HG03457 (cell line): ENCODE results near the gene DNASE1L1.

ENCODE experiments used
- ATAC-seq: cut with Tn5 transposase; IDR thresholded peaks from one replicate; pipeline ENCODE4 v1.9.1; 2021; ENCODE audit warnings: moderate number of reproducible peaks; ENCODE audit not compliant: unreplicated experiment

The DNASE1L1 gene

DNA sequence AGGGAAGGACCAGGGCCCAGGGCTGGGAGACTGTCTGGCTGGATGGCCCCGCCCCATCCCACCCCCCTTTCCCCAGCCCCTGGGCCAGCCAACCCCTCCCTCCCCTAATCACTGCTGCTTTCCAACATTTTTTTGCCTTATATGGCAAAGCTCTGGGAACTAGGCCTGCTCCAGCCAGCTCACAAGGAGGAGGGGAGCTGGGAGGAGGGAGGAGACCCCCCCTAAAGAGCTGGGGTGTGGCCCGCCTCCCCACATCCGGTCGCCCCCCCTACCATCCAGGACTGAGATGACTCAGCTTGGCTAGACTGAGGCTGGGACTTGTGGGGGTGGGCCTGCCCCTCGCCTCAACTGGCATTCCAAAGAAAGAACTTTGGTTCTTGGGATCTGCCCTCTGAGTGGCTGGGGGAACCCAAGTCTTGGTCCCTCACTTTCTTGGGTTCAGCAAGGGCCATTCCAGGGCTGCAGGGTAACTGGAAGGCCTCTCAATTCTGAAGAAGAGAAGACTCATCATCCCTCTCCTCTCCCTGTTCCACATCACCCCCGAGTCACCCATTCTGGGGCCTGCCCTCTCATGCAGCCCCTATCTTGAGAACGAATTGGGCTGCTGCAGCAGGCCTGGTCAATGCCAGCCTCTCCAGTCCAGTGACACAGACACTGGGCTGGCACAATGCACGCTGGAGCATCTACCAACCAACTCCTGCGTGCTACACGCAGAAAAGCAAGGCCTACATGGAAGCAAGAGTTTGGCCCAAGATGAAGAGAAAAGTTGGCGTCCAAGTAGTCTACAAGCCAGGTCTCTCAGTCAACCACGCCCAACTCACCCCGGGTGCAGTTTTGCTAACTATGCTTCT is 39.4 kb downstream of the DNASE1L1 start:
- ATAC-seq: no peak

DNA sequence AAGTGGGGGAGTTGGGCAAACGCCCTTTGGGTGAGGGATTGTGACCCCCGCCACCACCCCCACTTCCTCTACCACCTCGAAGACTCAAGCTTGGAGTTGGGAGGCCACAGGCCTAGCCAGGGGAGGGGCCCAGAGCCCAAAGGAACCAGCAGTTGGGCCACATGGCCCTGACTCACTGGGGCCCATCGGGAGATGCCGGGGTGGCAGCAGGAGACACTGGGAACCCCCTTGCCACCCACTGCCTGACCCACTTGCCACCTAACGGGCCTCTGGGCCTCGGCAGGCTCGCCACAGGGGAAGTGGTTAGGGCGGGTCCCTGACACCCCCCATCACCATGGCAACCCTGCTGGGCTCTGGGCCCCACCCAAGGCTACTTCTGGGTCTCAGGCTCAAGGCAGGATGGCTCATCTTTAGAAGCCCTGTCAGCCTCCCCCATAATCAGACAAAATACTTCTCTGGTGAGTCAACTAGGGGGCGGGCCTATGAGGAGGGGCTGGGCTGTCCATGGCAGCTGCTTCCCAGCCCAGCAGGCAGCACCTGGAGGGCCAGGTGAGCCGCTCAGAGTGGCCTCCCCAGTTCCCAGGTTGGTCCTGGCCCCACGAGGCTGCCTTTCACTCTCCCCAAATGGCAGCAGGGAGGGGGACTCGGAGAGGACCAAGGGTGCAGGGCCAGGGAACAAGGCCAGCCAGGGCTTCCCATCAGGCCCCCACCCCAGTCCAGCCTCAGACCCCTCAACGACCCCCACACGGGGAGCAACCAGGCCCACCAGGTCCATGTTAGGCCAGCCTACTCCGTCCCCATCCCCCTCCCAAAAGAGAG is 40.2 kb downstream of the DNASE1L1 start:
- no peak for ATAC-seq

DNA sequence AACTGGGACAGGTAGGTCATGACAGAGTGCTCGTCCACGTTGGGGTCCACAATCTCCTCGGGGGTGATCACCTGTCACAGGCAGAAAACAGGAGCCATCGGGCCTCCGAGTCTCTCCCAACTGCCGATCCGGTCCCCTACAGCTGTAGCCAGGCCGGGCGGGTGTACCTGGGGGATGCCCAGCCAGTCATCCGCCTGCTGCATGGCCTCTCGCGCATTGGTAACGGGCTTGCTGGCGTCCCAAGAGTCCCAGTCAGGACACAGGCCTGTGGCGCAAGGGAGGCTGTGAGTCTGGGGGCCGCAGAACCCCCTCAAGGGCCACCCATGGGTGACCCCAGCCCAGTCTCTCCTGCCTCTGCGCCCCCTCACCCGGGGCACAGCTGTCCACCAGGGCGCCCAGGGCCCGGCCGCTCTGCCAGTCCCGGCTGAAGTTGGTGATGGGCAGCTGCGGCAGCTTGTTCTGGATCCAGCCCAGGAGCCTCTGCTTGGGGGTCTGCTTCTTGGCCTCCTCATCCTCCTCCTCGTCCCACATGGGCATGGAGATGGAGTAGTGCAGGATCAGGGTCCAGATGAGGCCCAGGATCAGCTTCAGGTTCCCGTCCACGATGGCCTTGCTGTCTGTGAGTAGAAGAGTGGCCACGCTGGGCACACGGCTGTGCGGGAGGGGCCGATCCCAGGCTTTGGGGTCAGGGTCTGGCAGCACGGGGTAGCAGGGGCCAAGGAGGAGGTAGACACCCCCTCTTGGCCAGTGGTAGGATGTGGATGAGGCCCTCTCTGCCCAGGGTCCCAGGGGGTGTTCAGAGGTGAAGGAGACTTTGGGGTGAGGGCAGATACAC is 41.4 kb downstream of the DNASE1L1 start:
- ATAC-seq: no peak

DNA sequence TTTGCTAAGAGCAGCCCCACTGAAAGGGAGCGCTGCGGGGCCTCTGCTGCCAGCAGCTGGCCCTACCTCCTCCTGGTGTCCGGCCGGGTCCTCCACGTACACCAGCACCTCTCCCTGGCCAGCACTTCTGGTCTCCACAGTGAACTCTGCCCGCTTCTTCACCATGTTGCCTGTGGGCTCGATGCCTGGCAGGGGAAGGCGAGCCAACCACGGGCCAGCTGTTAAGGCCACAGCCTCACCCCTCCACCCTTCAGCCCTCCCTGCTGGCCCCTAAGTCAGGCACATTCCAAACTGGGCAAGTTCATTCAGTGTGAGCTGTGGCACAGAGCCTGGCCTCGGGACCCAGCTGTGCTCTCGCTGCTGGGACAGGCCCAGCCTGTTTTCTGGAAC is 42.4 kb downstream of the DNASE1L1 start:
- no peak for ATAC-seq

DNA sequence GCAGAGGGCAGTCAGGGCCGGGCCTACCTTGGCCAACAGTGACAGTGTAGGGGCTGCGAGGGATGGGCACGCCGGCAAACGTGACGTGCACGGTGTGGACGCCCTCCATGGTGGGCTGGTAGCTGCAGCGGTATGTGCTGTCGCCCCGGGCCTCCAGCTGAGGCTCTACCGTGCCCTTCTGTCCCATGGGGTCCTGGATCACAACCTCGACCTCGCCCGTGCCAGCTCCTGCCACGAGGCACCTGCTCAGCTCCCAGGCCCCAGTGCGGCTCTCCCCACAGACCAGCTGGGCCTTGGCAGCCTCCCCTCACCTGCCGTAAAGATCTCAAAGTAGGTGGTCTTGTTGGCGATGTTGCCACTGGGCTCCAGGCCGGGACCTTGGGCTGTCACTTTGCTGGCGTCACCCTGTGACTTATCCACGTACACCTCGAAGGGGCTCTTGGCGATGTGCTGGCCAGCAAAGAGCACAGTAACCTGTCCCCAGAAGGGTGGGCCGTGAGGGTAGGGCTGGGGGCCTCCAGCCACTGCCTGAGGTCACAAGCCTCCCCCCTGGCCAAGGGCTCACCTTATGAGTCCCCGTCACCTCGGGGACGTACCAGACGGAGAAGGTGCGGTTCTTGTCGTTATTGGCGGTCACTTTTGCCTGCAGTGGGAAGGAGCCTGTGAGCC is 42.9 kb downstream of the DNASE1L1 start:
- no peak for ATAC-seq

DNA sequence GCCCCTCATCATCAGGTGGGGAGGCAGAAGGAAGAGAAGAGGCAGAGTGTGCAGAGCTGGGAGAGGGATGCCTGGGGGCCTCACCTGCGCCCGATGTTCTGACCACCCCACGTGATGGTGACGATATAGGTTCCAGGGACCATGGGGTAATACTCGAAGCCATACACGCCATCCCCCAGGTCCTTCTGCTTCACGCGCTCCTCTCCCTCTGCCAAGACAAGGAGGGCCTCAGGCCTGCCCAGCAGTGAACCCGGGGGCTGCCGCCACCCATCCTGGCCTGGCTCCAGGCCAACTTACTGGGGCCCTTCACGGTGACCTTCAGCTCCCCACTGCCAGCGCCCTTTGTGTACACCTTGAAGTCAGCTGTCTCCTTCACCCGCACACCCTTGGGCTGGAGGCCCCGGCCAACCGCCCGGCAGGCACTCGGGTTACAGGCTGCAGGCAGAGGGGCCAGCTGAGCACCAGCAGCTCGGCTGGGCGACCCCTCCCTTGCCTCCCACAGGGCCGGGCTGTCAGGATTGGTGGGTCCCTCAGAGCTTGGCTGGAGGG is 43.9 kb downstream of the DNASE1L1 start:
- ATAC-seq: no peak

DNA sequence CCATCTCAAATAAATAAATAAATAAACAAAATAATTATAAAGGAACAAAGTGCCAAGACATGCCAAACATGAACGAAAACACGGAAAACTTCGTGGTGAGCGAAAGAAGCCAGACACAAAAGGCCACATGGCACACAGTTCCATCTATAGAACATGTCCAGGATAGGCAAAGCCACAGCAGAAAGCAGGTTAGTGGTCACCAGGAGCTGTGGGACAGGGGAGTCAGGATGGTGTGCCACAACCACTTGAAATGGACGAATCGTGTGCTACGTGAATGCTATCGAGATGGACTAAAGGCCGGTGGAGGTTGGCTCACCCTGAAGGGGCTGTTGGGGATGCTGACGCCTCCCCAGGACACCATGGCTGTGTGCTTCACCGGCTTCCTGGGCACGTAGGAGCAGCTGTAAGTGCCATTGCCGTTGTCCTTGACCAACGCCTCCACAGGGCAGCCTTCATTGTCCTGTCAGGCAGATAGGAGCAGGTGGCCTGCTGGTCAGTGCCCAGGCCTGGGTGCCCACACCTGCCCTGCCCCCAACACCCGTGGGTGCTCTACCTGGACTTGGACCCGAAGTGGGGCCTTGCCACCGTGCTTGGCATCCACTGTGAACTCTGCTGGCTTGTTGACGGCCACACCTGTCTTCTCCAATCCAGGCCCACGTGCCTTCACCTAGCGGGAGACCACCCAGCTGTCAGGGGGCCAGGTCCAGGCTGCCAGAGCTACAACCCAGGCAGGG is 45.2 kb downstream of the DNASE1L1 start:
- no peak for ATAC-seq

DNA sequence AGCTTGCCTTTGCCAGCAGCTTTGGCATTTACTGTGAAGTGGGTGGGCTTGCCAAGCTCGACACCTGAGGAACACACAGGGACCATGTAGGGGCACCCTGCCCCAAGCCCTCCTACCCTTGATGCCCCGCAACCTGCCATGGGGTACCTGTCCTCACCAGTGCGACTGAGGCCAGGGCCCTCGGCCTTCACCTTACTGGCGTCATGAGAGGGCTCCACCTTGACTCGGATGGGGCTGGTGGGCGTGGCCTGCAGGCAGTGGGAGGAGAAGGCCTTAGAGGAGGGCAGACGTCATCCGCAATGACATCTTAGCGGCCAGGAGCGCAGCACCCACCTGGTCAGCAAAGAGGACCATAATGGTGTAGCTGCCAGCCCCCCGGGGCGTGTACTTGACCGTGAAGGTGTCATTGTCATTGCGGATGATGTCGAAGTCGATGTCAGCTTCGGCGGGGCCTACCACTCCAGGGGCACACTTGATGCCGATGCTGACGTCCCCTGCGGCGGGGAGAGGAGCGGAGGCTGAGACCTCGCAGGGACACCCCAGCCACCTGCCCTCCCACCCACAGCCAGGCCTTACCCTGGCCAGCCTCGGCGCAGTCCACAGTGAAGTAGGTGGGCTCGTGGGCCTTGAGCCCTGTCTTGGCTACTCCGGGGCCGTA is 46.8 kb downstream of the DNASE1L1 start:
- no peak for ATAC-seq

DNA sequence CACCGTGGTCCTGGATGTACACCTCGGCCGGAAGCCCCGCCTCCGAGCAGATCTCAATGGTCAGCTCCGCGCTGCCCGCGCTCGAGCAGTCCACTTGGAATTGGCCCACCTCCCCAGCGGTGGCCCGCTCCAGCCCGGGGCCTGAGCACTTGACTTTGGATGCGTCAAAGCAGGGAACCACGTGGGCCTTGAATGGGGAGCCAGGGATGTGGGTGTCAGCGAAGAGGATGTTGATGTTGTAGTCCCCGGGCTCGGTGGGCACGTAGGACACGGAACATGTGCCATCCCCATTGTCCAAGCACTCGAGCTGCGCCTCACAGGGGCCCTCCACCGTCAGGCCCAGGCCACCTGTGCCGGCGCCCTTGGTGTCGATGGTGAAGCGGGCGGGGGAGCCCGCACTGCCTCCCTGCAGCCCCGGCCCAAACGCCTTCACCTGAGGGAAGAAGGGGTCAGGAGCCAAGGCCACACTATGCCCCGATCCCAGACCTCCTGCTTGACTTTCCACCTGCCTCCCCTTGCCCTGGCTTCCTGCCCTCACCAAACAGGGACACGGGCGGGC is 48.8 kb downstream of the DNASE1L1 start:
- no peak for ATAC-seq

DNA sequence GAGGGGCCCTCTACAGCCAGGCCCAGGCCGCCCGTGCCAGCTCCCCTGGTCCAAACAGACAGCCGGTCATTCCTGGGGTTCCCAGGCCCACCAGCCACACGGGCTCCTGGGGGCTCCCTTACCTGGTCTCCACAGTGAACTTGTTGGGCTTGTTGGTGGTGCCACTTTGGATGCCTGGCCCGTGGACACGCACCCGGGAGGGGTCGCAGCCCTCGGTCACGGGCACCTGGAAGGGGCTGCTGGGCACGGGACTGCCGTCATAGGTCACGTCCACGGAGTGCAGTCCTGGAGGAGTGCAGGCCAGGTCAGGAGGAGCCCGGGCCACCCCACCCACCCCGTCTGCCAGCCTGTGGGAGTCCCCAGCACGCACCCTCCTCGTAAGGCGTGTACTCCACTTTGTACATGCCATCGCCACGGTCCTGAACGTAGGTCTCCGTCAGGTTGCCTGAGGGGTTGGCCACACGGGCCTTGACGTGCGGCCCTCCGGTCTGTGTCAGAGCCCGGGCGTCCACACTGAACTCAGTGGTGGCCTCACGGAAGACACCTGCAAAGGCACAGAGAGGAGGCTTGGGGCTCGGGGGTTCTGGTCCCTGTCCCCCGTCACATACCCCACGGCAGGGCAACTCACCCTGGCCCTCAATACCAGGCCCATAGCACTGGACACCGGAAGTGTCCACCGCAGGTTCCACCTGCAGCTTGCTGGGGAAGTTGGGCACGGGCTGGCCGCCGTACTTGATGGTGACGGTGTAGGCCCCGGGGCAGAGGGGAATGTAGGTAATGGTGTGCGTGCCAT is 49.5 kb downstream of the DNASE1L1 start:
- no peak for ATAC-seq

DNA sequence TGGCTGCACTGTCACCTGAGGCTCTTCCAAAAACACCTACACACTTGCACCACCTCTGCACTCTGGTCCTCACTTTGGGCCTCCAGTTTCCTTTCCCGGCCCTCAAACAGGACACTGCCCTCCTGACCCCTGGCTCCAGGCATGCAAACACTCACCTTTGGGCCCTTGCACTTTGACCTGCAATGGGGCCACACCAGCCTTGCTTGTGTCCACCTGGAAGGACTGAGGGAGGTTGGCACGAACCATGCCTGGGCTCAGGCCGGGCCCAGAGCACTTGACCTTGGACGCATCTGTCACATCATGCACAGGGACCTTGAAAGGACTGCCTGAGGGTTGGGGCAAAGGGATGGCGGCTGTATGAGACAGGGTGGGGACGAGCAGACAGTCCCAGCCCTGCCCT is 50.2 kb downstream of the DNASE1L1 start:
- ATAC-seq: no peak

DNA sequence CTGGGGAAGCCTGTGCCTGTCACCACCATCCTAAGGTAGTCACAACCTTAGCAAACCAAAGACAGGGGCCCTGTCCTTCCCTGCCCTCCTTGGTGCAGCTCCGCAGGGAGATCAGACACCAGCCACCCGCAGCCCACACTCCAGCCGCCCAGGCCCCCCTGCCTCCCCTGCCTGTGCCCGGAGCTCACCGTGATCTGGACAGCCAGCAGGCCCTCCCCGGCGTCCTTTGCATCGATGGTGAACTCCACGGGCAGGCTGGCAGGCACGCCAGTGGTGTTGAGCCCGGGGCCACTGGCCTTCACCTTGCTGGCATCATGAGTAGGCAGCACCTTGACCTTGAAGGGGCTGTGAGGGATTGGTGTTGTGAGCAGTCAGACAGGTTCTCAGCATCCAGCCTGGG is 51.0 kb downstream of the DNASE1L1 start:
- ATAC-seq: no peak

DNA sequence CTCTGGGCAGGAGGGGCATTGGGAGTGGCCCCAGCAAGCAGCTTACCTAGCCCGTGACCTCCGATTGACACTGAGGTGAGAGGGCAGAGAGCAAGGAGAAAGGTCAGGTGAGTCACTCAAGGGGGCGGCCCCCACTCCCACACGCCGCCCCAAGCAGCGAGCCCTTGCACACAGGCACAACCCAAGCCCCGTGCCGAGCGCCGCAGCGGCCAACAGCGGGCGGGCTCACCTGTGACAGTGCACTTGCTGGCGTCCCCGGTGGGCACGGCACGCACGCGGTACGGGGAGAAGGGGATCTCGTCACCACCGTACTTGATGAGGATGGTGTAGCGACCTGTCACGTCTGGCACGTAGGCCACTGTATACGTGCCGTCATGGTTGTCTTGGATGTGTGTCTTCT is 51.8 kb downstream of the DNASE1L1 start:
- ATAC-seq: no peak

DNA sequence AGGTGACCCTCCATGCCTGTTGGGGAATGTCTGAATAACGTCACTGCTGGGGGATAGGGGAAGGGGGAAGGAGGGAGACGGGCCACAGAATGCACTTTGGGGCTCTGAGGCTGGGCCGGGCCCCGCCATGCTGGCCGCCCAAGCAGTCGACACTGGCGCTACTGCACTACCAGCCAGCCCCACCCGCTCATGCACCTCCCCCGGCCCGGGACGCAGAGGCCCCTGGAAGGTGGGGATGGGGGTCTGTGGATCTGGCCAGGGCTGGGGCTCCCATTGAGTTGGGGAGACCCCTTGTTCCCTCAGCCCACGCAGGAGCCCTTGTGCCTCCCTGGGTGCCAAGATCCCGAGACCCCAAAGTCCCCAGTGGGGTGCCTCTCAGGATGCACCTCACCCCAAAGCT is 52.5 kb downstream of the DNASE1L1 start:
- no peak for ATAC-seq

DNA sequence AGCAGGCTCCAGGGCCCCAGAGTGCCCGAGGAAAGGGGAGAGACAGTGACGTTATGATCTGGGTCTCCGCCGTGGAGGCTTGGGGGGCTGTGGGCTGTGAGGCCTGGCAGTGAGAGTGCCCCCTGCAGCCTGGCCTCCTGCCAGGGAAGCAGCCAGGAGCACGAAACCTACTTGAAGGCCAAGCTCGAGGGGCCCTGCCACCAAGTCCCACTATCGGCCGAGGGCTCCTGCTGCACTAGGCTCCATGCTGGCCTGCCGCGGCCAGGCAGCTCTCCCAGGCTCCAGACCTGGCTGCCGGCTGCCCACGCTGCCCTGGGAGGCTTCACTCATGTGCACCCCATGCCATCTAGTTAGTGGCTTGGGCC is 53.3 kb downstream of the DNASE1L1 start:
- no peak for ATAC-seq

DNA sequence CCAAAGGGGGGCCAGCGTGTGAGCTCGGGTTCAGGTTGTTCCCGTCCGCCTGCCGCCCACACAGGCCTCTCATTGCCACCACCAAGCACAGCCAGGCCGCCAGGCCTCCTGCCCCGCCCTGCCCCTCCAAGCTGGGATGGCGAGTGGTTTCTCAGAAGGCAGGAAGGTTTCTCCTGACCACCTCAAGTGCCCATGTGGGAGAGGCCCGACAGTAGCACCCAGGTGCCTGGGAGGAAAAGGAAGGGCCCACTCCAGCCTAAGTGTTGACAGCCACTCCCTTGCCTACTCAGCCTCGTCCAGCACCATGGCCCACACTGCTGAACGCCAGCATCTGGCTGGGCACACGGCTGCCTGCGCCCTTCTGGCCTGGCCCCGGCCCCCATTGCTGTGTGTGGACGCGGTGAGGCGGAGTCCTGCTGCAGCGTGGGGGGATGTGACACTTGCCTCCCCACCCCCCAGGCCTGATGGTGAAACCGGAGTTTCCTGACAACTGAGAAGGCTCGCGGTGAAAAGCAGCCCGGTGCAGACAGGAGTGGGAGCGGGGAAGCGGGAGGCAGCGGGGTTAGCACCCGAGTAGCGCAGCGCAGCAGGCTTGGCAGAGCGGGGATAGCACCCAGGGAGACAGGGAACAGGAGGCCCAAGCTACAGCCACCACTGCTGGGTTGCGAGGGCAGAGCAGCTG is 53.8 kb downstream of the DNASE1L1 start:
- ATAC-seq: no peak

DNA sequence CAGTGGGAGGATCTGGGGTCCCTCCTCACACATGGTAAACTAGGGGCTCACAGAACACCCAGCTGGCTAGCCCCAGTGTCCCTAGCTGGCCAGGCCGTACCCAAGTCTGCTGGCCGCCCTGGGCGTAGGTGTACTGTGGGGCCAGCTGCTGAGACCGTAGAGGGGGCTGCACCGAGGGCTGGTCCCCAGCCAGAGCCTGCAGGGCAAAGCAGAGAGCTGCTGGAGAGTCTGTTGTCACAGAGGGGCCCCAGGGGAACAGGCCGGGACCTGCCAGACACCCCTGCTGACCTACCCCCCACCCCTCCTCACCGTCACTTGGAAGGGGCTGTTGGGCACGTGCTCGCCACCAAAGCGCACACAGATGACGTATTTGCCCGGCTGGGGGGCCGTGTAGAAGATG is 54.5 kb downstream of the DNASE1L1 start:
- no peak for ATAC-seq

DNA sequence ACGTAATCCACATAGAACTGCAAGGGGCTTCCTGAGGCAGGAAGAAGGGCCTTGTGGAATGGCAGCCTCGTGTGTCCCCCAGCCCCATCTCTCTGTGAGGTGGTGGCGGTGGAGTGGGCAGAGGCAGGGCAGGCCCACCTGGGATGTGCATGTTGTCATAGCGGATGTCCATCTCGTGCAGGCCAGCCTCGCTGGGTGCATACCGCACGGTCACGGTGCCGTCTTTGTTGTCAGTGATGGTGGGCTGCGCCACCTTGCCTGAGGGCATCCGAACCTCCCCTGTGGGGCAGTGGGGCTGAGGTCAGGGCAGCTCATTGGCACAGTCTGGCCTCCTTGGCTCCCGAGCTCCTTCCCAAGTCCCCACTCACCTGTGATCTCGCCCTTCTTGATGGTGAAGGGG is 55.0 kb downstream of the DNASE1L1 start:
- no peak for ATAC-seq
